Measurements from ENCODE around the gene DCAF8. TPM values are rescaled to one million over a fixed set of nuclear protein-coding genes. Genes with fewer than 3 reads are reported as not detected.

The DCAF8 gene
- total and polyA plus RNA-seq, 2 donors (not counting 3 experiments of a cell fraction or from before 2014, with no cell fraction given), result 85.5 to 106 TPM

DNA sequence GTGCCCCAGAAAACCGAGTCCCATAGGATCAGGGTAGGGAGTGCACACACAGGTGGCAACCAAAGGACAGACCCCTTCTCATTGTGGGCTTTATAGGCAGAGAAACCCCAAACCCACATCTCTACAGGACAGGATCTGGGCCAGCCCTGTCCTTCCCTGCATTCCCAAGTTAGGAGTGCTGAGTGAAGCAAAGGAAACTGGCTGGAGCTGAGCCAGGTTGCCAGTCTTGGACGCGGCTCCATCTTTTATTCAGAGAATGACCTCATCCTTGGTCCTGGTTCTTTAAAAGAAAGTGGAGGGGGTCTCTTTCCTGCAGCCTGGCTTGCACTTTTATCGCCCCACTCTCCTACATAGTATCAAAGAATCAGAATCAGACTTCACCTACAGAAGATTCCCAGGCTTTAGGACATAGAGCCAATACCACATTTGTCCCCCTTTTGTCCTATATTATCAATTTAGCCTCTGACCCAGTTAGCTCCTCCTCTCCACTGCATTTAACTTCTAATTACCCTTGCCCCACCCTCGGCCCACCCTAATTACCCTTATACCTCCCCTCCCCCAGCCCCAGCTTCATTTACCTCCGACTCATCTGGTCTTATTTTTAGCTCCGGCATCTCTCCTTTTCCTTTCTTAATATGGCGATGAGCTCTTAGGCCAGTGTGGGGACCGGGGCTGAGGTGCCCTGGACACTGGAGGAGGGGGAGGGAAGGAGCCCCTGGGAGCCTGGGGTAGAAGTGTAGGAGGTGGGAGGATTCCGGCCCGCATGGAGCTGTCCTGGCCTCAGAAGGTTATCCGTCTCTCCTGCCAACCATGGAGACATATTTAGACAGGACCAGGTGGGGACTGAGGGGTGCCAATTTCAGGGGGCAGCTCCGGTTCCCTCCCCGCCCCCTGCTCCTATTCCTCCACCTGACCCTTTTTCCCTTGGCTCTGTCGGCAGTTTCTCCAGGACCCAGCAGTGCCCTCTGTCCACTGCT lies 72.4 kb downstream of the DCAF8 start, which contains the start of gene CASQ1:
CASQ1 (plus strand) TSS at position 927 of the 977 bp plus-strand sequence. CDS start 177 bp downstream, outside the sequence.
- H3K4me2 ChIP-seq (ENCODE audit: insufficient read depth, low read length), result no peak within 1 kb of the TSS
- H3K27ac ChIP-seq (ENCODE audit: insufficient read depth, low read depth, low read length), result no peak within 1 kb of the TSS
- DNase-seq (ENCODE audit: low read depth, low spot score), result peak; percentile 67
- peak within 1 kb of the TSS; percentile 22 for H2AFZ ChIP-seq (ENCODE audit: low read depth, low read length)
- no peak within 1 kb of the TSS for H3K9ac ChIP-seq (replicated peaks; ENCODE audit: extremely low read depth, insufficient read depth, low read length)
- dilution Hi-C loops (cut with MboI; ENCODE audit: extremely low pct_ligation_motif_present, low sequenced_read_pairs), result no loop called here
- no peak within 1 kb of the TSS for H3K4me3 ChIP-seq (replicated peaks in 1 of 3; ENCODE audit: insufficient read depth in 1 of 3, low read depth in 1 of 3, low read length in 3 of 3)
- H3K36me3 ChIP-seq (ENCODE audit: control insufficient read depth in 2 of 2, extremely low read depth in 1 of 2, insufficient read depth in 2 of 2, low read length in 2 of 2), result no peaks in the 10 kb centered on the region
- H3K79me2 ChIP-seq (ENCODE audit: control insufficient read depth, insufficient read depth, low read length), result no peaks in the 10 kb centered on the region
- no peaks in the 10 kb centered on the region for H4K20me1 ChIP-seq (replicated peaks; ENCODE audit: control insufficient read depth, extremely low read depth, insufficient read depth, low read length)
- peak; percentile 93 for FAIRE-seq
- CTCF ChIA-PET, result interaction anchor here (0.5 to 5.7 kb wide), 17 partner anchors 11 to 373 kb away, joined by 3 to 511 read pairs (median 3); partner anchors contain the start of gene PEX19
- H3K9me1 ChIP-seq (replicated peaks; ENCODE audit: control insufficient read depth, extremely low read depth, insufficient read depth, low read length), result no peaks in the 10 kb centered on the region
- peaks cover 0 to 4% of the 10 kb centered on the region in 2 experiments for H3K27me3 ChIP-seq (ENCODE audit: control insufficient read depth in 2 of 2, insufficient read depth in 2 of 2, low read length in 2 of 2)
- peak; percentile 39 for TF ChIP-seq JUN (IDR thresholded peaks at IDR 0.05; ENCODE audit: borderline replicate concordance, insufficient read depth, insufficient read length, low read depth)
- TF ChIP-seq POLR2AphosphoS5 (IDR thresholded peaks at IDR 0.05; ENCODE audit: insufficient read depth, low read depth, low read length), result no peak
- H3K4me1 ChIP-seq (ENCODE audit: control insufficient read depth, extremely low read depth, insufficient read depth, low read length), result peaks cover 5% of the 10 kb centered on the region
- intact Hi-C loops (cut with micrococcal nuclease), result loop anchor here (1.0 kb wide), 1 partner anchor 28 kb away; no protein-coding TSS in a partner anchor
- POLR2A ChIA-PET, result no interaction called here
- H3K9me3 ChIP-seq (replicated peaks; ENCODE audit: control insufficient read depth, insufficient read depth, low read length), result no peaks in the 10 kb centered on the region
- no TSS peak for BruUV-seq (replicated peaks)

DNA sequence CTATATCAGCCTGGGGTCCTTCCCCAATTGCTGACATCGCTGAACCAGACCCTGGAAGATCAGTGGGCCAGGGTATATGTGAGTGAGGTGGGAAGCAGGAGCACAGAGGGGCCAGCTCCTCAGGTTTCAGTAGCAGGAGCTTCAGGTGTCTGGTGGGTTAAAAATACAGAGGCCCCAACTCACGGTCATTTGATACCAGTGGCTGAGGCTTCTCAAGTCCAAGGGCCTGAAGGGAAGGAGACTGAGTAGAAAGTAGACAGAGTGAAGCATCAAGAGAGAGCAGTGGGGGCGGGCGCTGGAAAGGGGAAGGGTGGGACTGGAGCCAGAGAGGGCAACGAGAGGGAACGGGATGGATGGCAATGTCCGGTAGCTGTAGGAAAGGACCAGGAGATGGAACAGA lies 74.0 kb downstream of the DCAF8 start:
- ChIA-PET POLR2A (no interaction called here), CTCF (interaction anchor here (1.3 to 5.7 kb wide), 4 partner anchors 20 to 188 kb away, joined by 3 to 511 read pairs (median 142); no protein-coding TSS in a partner anchor)
- Histone ChIP-seq H2AFZ (ENCODE audit: low read depth, low read length) (no peak overlapping the region), H3K4me3 (replicated peaks in 1 of 3; ENCODE audit: insufficient read depth in 1 of 3, low read depth in 1 of 3, low read length in 3 of 3) (no peak overlapping the region), H3K79me2 (ENCODE audit: control insufficient read depth, insufficient read depth, low read length) (no peaks in the 10 kb centered on the region), H3K9ac (replicated peaks; ENCODE audit: extremely low read depth, insufficient read depth, low read length) (no peak overlapping the region), H3K9me3 (replicated peaks; ENCODE audit: control insufficient read depth, insufficient read depth, low read length) (no peaks in the 10 kb centered on the region), H3K27ac (ENCODE audit: insufficient read depth, low read depth, low read length) (no peak overlapping the region), H3K4me2 (ENCODE audit: insufficient read depth, low read length) (no peak overlapping the region), H3K9me1 (replicated peaks; ENCODE audit: control insufficient read depth, extremely low read depth, insufficient read depth, low read length) (no peaks in the 10 kb centered on the region), H3K27me3 (ENCODE audit: control insufficient read depth in 2 of 2, insufficient read depth in 2 of 2, low read length in 2 of 2) (peaks cover 0 to 4% of the 10 kb centered on the region in 2 experiments), H3K4me1 (ENCODE audit: control insufficient read depth, extremely low read depth, insufficient read depth, low read length) (peaks cover 5% of the 10 kb centered on the region), H4K20me1 (replicated peaks; ENCODE audit: control insufficient read depth, extremely low read depth, insufficient read depth, low read length) (no peaks in the 10 kb centered on the region), H3K36me3 (ENCODE audit: control insufficient read depth in 2 of 2, extremely low read depth in 1 of 2, insufficient read depth in 2 of 2, low read length in 2 of 2) (no peaks in the 10 kb centered on the region)
- TF ChIP-seq, protein P1, sequence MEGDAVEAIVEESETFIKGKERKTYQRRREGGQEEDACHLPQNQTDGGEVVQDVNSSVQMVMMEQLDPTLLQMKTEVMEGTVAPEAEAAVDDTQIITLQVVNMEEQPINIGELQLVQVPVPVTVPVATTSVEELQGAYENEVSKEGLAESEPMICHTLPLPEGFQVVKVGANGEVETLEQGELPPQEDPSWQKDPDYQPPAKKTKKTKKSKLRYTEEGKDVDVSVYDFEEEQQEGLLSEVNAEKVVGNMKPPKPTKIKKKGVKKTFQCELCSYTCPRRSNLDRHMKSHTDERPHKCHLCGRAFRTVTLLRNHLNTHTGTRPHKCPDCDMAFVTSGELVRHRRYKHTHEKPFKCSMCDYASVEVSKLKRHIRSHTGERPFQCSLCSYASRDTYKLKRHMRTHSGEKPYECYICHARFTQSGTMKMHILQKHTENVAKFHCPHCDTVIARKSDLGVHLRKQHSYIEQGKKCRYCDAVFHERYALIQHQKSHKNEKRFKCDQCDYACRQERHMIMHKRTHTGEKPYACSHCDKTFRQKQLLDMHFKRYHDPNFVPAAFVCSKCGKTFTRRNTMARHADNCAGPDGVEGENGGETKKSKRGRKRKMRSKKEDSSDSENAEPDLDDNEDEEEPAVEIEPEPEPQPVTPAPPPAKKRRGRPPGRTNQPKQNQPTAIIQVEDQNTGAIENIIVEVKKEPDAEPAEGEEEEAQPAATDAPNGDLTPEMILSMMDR (IDR thresholded peaks at IDR 0.05; ENCODE audit: extremely low read depth in 1 of 2, insufficient read depth in 1 of 2, low read depth in 1 of 2, low read length in 2 of 2), result no peak
- TF ChIP-seq POLR2A (IDR thresholded peaks at IDR 0.05; ENCODE audit: low read depth, low read length) (no peak), EZH2 (IDR thresholded peaks at IDR 0.05; ENCODE audit: borderline replicate concordance, low read depth, low read length, severe bottlenecking) (no peak), MYC (IDR thresholded peaks at IDR 0.05; ENCODE audit: low read depth, low read length) (no peak), FOS (IDR thresholded peaks at IDR 0.05; ENCODE audit: borderline replicate concordance, insufficient read depth, low read length) (no peak), JUN (IDR thresholded peaks at IDR 0.05; ENCODE audit: borderline replicate concordance, insufficient read depth, insufficient read length, low read depth) (no peak)
- TF ChIP-seq, protein P2, sequence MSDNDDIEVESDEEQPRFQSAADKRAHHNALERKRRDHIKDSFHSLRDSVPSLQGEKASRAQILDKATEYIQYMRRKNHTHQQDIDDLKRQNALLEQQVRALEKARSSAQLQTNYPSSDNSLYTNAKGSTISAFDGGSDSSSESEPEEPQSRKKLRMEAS (IDR thresholded peaks at IDR 0.05; ENCODE audit: insufficient read depth, insufficient read length), result no peak
- dilution Hi-C loops (cut with MboI; ENCODE audit: extremely low pct_ligation_motif_present, low sequenced_read_pairs) (no loop called here), intact Hi-C loops (cut with micrococcal nuclease) (no loop called here)
- DNase-seq (ENCODE audit: low read depth, low spot score) (no peak), FAIRE-seq (no peak)
- no TSS peak for BruUV-seq (replicated peaks)

Data from endothelial cell of umbilical vein (primary cell).